Stimulated activated naive CD8-positive, alpha-beta T cell treated with anti-CD3 and anti-CD28 coated beads, Interleukin-15, Interleukin-2, amounts not matched to agents 100 U/mL and 50 U/mL, for 24 hours (primary cell): ENCODE data around the gene HEATR9.

Experiments
- ATAC-seq: fragments of 150-1000 bp; cut with Tn5 transposase; one replicate; pipeline ENCODE4 v1.10.0; 2021
- DNase-seq: peaks from one replicate; pipeline ENCODE4 v3.0.0; 2021

HEATR9 gene

GRCh38 chr17:35864853-35865252 lies 3.8 kb downstream of the HEATR9 start:
- no peak for ATAC-seq

GRCh38 chr17:35856603-35857002 lies 12.1 kb downstream of the HEATR9 start:
- ATAC-seq (peak; percentile 59), DNase-seq (no peak)

More at GRCh38 chr17:35864853-35865252, 3.8 kb downstream of the HEATR9 start:
- no peak for DNase-seq

GRCh38 chr17:35855965-35856364 lies 12.7 kb downstream of the HEATR9 start:
- no peak for ATAC-seq
- no peak for DNase-seq

- ATAC-seq (peak; percentile 75), DNase-seq (peak; percentile 61)
Measured at GRCh38 chr17:35849469-35850348, 19.0 kb downstream of the HEATR9 start.

GRCh38 chr17:35847633-35848373 lies 20.9 kb downstream of the HEATR9 start:
- DNase-seq (no peak), ATAC-seq (no peak)

GRCh38 chr17:35847006-35847405 lies 21.7 kb downstream of the HEATR9 start:
- DNase-seq (no peak), ATAC-seq (no peak)

- no peak for DNase-seq
- ATAC-seq = no peak
Measured at GRCh38 chr17:35846055-35846809, 22.5 kb downstream of the HEATR9 start.

- no peak for DNase-seq
Measured at GRCh38 chr17:35844547-35844946, 24.1 kb downstream of the HEATR9 start.

GRCh38 chr17:35843698-35844097 lies 25.0 kb downstream of the HEATR9 start:
- no peak for ATAC-seq
- DNase-seq = no peak

More at GRCh38 chr17:35844547-35844946, 24.1 kb downstream of the HEATR9 start:
- ATAC-seq = no peak

- ATAC-seq (no peak), DNase-seq (no peak)
Measured at GRCh38 chr17:35842239-35842638, 26.5 kb downstream of the HEATR9 start.

- no peak for DNase-seq
- ATAC-seq = no peak
Measured at GRCh38 chr17:35841505-35841904, 27.2 kb downstream of the HEATR9 start.

- ATAC-seq = no peak
- DNase-seq = no peak
Measured at GRCh38 chr17:35841101-35841500, 27.6 kb downstream of the HEATR9 start.

GRCh38 chr17:35825206-35825605 lies 43.5 kb downstream of the HEATR9 start:
- ATAC-seq = no peak

GRCh38 chr17:35821308-35821707 lies 47.4 kb downstream of the HEATR9 start:
- ATAC-seq (no peak), DNase-seq (no peak)

More at GRCh38 chr17:35825206-35825605, 43.5 kb downstream of the HEATR9 start:
- DNase-seq = no peak

GRCh38 chr17:35819455-35819854 lies 49.2 kb downstream of the HEATR9 start:
- ATAC-seq (no peak), DNase-seq (no peak)

GRCh38 chr17:35817196-35817595 lies 51.5 kb downstream of the HEATR9 start:
- ATAC-seq = no peak
- no peak for DNase-seq

- ATAC-seq (no peak), DNase-seq (no peak)
Measured at GRCh38 chr17:35816723-35817122, 52.0 kb downstream of the HEATR9 start.

- DNase-seq (no peak), ATAC-seq (no peak)
Measured at GRCh38 chr17:35812456-35812855, 56.2 kb downstream of the HEATR9 start.

GRCh38 chr17:35811759-35812158 lies 56.9 kb downstream of the HEATR9 start:
- ATAC-seq (no peak), DNase-seq (no peak)

- ATAC-seq = no peak
- no peak for DNase-seq
Measured at GRCh38 chr17:35809855-35810461, 58.7 kb downstream of the HEATR9 start.

- ATAC-seq = peak; percentile 95
- peak; percentile 95 for DNase-seq
Measured at GRCh38 chr17:35808962-35809854, 59.5 kb downstream of the HEATR9 start, which contains the start of gene TAF15. Gene TAF15, plus strand, starts transcription at chr17:35809484. Its CDS starts 86 bp downstream, at chr17:35809570.
